HG03135 (cell line): Measurements from ENCODE around the gene KISS1R.
"Not testable (repeated sequence)": the region's sequence is repeated elsewhere in the genome, so short reads cannot be mapped to it uniquely, and the experiment has no call there.

ENCODE experiments used
- ATAC-seq: cut with Tn5 transposase; IDR thresholded peaks from one replicate; pipeline ENCODE4 v1.9.1; 2021; ENCODE audit warnings: mild to moderate bottlenecking, moderate library complexity; ENCODE audit not compliant: unreplicated experiment

The KISS1R gene

GRCh38 chr19:917323-918151 lies at the start of gene KISS1R:
KISS1R (plus strand) TSS chr19:917333; CDS start chr19:917503, 170 bp downstream.
- no peak for ATAC-seq

GRCh38 chr19:867855-868457 lies 49.2 kb upstream of the KISS1R start:
- no peak for ATAC-seq

- no peak for ATAC-seq
Observed at GRCh38 chr19:868458-869244, 48.5 kb upstream of the KISS1R start.

GRCh38 chr19:869245-870177 lies 47.6 kb upstream of the KISS1R start:
- no peak for ATAC-seq

- ATAC-seq = no peak
Observed at GRCh38 chr19:870314-870713, 46.8 kb upstream of the KISS1R start.

GRCh38 chr19:870963-871401 lies 46.2 kb upstream of the KISS1R start:
- no peak for ATAC-seq

- no peak for ATAC-seq
Observed at GRCh38 chr19:871446-872265, 45.5 kb upstream of the KISS1R start.

GRCh38 chr19:872266-872951 lies 44.7 kb upstream of the KISS1R start:
- ATAC-seq = no peak

GRCh38 chr19:873084-873483 lies 44.0 kb upstream of the KISS1R start:
- no peak for ATAC-seq

GRCh38 chr19:873561-874041 lies 43.5 kb upstream of the KISS1R start:
- ATAC-seq = no peak

GRCh38 chr19:875265-875879 lies 41.8 kb upstream of the KISS1R start:
- ATAC-seq = no peak

GRCh38 chr19:876089-876488 lies 41.0 kb upstream of the KISS1R start:
- ATAC-seq = no peak

- no peak for ATAC-seq
Observed at GRCh38 chr19:876780-877314, 40.3 kb upstream of the KISS1R start.

- not testable (repeated sequence) for ATAC-seq
Observed at GRCh38 chr19:877992-878660, 39.0 kb upstream of the KISS1R start.

GRCh38 chr19:878751-879561 lies 38.2 kb upstream of the KISS1R start:
- not testable (repeated sequence) for ATAC-seq

- no peak for ATAC-seq
Observed at GRCh38 chr19:879711-880438, 37.3 kb upstream of the KISS1R start.
